ENCODE data around the gene ADAMTS19.

Gene ADAMTS19

GRCh38 chr5:129770024-129770820 lies 310.1 kb downstream of the ADAMTS19 start:
- DNase-seq, result no peak

DNA sequence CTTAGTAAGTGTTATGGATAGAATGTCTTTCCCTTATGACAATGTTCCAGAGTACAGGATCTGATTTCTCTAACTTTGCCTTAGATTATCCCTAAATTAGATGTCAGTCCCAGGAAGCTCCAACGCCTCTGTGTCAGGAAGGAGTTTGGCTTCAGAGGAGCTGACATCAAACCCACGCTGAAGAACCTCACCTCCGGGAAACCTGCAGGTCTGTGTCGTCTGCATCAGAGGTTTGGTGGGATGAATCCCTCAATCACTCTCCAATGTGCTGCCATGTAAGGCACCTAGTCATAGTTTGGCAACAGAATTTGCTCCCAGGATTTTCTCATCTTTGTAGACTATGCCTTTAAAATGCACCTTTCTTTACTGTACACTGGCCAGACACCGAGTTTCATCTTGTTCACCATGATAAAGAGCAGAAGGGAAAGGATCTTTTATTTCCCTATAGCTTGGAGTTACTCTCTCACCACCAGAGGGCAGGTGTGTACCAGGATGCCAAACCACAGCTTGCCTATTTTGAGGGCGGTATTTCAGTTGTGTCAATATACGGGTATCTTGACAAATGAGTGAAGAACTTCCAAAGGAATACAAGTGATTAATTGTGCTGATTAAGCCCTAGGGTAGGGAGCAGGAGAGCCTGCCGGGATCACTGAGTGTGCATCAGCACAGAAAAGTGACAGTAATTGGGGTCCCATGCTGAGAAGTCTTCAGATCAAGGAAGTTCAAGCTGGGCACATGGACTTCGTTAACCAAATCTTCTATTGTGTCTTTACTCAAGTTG lies 311.1 kb downstream of the ADAMTS19 start:
- DNase-seq, result peak; percentile 54 to 58

DNA sequence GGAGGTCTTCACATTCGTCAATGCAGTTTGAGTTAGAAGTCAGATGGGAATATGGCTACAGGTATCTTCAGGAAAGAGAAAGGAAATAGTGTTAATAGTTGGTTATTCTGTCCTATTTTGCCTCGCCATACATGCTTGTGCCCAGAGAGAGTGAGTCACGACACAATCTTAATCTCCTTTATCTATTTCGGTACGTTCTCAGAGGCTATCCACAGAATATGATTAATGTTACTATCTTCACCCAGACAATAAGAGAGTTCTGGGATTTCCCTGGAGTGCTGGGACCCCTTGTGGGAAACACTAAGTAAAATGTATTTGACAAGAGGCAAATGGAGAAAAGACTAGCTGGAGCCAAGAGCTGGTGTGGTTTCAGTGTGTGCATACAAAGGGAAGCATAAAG lies 313.3 kb downstream of the ADAMTS19 start:
- DNase-seq, result no peak

DNA sequence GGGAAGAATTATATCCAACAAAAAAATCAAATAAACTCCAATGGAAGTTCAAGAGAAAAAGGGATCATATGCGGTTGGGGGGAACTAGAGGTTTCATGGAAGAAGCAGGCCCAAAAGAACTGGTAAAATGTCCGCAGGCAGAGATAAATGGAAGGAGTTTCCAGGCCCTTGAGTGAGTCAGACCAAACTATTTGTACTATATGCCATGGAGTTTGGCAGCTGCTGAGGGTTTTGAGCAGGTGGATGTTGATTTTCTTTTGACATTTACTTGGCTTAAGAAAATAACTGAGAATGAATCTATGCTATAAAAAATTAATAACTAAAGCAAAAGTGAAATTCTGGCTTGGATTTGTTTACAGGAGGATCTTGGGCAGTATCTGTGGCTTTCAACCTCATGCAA lies 321.5 kb downstream of the ADAMTS19 start:
- DNase-seq, result no peak
